Kidney (tissue), 14 donors: ENCODE data around the gene SPRYD3. TPM values are rescaled to one million over a fixed set of nuclear protein-coding genes. Genes with fewer than 3 reads are reported as not detected.

ENCODE experiments used
- DNase-seq, 5 donors: peaks; one replicate each; pipeline ENCODE4 v3.0.0-alpha.2; 2013 to 2020
- FAIRE-seq: peaks from 2 replicates; lab custom pipeline; 2012; peaks lifted over from hg19 to GRCh38; lab: Jason Lieb, UNC
- H3K27ac ChIP-seq, 2 donors: one replicate each; pipeline ENCODE4 v1.7.0; 2013; ENCODE audit warnings: low read depth in 2 of 2, low read length in 2 of 2, inconsistent platforms in 1 of 2
- H3K27me3 ChIP-seq: one replicate; pipeline ENCODE4 v1.7.1; 2013; ENCODE audit warnings: low read length, inconsistent platforms; ENCODE audit not compliant: control insufficient read depth, insufficient read depth
- H3K36me3 ChIP-seq, 3 donors: one replicate each; pipeline versions ENCODE4 v1.7.0 to v1.7.1; 2013; ENCODE audit warnings: low read length in 3 of 3, control low read depth in 1 of 3, inconsistent platforms in 1 of 3; ENCODE audit not compliant: insufficient read depth in 3 of 3, control insufficient read depth in 2 of 3
- H3K4me1 ChIP-seq, 3 donors: one replicate each; pipeline versions ENCODE4 v1.7.0 to v1.7.1; 2013; ENCODE audit warnings: low read length in 3 of 3, inconsistent platforms in 1 of 3, low read depth in 1 of 3; ENCODE audit not compliant: control insufficient read depth in 2 of 3, insufficient read depth in 2 of 3
- H3K4me3 ChIP-seq, 3 donors: one replicate each; pipeline versions ENCODE4 v1.7.0 to v1.8.1; 2013; ENCODE audit warnings: low read length in 3 of 3, control low read depth in 1 of 3, inconsistent platforms in 1 of 3
- H3K9ac ChIP-seq, 3 donors: one replicate each; pipeline versions ENCODE4 v1.7.0 to v1.7.1; 2013; ENCODE audit warnings: low read length in 3 of 3, control low read depth in 1 of 3, inconsistent platforms in 1 of 3
- H3K9me3 ChIP-seq, 3 donors: one replicate each; pipeline versions ENCODE4 v1.7.0 to v1.7.1; 2013; ENCODE audit warnings: low read length in 3 of 3, control low read depth in 1 of 3, inconsistent platforms in 1 of 3; ENCODE audit not compliant: control insufficient read depth in 2 of 3, insufficient read depth in 1 of 3
- CTCF ChIP-seq: IDR thresholded peaks from 3 replicates; pipeline ENCODE4 v1.5.1; 2012; ENCODE audit warnings: mild to moderate bottlenecking, moderate library complexity, borderline replicate concordance; ENCODE audit not compliant: insufficient read depth; ENCODE audit errors: extremely low read depth
- intact Hi-C: fragments of 100-400 bp; cut with DNase I; formaldehyde crosslinking; loops from one replicate; pipeline ENCODE4 v1.11.1; 2022
- polyA plus RNA-seq: library from polyadenylated mRNA; stranded (reverse); fragments of 350-450 nt; fragmentation: Illumina TruSeq; extraction: RNeasy Lipid Tissue Mini Kit (QIAGEN cat#74804); gene quantifications from one replicate; pipeline ENCODE4 v1.2.3, GENCODE V29; 2014; ENCODE audit warnings: low read depth, low replicate concordance; ENCODE audit not compliant: insufficient read depth
- total RNA-seq: library from RNA; stranded (reverse); fragmentation: NEBNext Ultra II Directional; extraction: Animal tissue kit (Norgen Biotek cat#: 25700); gene quantifications from one replicate; pipeline ENCODE4 v1.2.1, GENCODE V29; 2021
- donor health status: control.
- donor health status: control.
- donor health status: control.
- donor health status: control.
- donor health status: control.
- donor health status: DM: yes; HTN: yes; CAD: no.
- donor health status: Normal renal cell carcinoma (clear cell type).

SPRYD3 gene
- total and polyA plus RNA-seq, 2 donors from 2014 or later: 40.0 to 72.3 TPM

GRCh38 chr12:53046655-53047220 is 32.5 kb downstream of the SPRYD3 start:
- Histone ChIP-seq H3K4me1 (peaks cover 12 to 61% (median 52%) of the 10 kb centered on the region in 3 donors), H3K9me3 (no peaks in the 10 kb centered on the region), H3K27me3 (no peaks in the 10 kb centered on the region), H3K9ac (peak overlapping the region; percentile 80 to 100 (median 98)), H3K4me3 (peak overlapping the region; percentile 84 to 98 (median 96)), H3K27ac (peak overlapping the region; percentile 97 to 99), H3K36me3 (peaks cover under 1 to 2% (median under 1%) of the 10 kb centered on the region in 3 donors)
- intact Hi-C loops: no loop called here
- FAIRE-seq: no peak
- no peak for TF ChIP-seq CTCF
- peak; percentile 86 to 97 (median 92) for DNase-seq

GRCh38 chr12:53045696-53046045 is 33.5 kb downstream of the SPRYD3 start:
- intact Hi-C loops: no loop called here
- Histone ChIP-seq H3K4me1 (peaks cover 7 to 51% (median 42%) of the 10 kb centered on the region in 3 donors), H3K9ac (peak overlapping the region in 2 of 3 donors; percentile 98 to 100), H3K27me3 (no peaks in the 10 kb centered on the region), H3K27ac (peak overlapping the region; percentile 97 to 99), H3K4me3 (peak overlapping the region; percentile 24 to 98 (median 96)), H3K9me3 (no peaks in the 10 kb centered on the region), H3K36me3 (peaks cover 0 to 2% (median 0%) of the 10 kb centered on the region in 3 donors)
- FAIRE-seq (no peak), DNase-seq (no peak)
- TF ChIP-seq CTCF: no peak

- peaks cover 0 to 3% (median 2%) of the 10 kb centered on the region in 3 donors for H3K36me3 ChIP-seq
- DNase-seq (peak in 2 of 5 donors; percentile 2 to 57), FAIRE-seq (no peak)
- H3K4me3 ChIP-seq: peak overlapping the region in 1 of 3 donors; percentile 96
- TF ChIP-seq CTCF: no peak
- intact Hi-C loops: no loop called here
- peak overlapping the region in 1 of 3 donors; percentile 100 for H3K9ac ChIP-seq
- no peaks in the 10 kb centered on the region for H3K27me3 ChIP-seq
- peak overlapping the region; percentile 97 to 99 for H3K27ac ChIP-seq
- peaks cover 7 to 45% (median 36%) of the 10 kb centered on the region in 3 donors for H3K4me1 ChIP-seq
- no peaks in the 10 kb centered on the region for H3K9me3 ChIP-seq
These were observed 34.1 kb downstream of the SPRYD3 start for GRCh38 chr12:53044896-53045695.
